ENCODE results near the gene HOXA6. TPM values are rescaled to one million over a fixed set of nuclear protein-coding genes. Genes with fewer than 3 reads are reported as not detected.

Gene HOXA6
- total RNA-seq, 1 donor = 11.2 TPM

GRCh38 chr7:27141923-27142579 lies 5.5 kb downstream of the HOXA6 start:
- TF ChIP-seq, protein P1, sequence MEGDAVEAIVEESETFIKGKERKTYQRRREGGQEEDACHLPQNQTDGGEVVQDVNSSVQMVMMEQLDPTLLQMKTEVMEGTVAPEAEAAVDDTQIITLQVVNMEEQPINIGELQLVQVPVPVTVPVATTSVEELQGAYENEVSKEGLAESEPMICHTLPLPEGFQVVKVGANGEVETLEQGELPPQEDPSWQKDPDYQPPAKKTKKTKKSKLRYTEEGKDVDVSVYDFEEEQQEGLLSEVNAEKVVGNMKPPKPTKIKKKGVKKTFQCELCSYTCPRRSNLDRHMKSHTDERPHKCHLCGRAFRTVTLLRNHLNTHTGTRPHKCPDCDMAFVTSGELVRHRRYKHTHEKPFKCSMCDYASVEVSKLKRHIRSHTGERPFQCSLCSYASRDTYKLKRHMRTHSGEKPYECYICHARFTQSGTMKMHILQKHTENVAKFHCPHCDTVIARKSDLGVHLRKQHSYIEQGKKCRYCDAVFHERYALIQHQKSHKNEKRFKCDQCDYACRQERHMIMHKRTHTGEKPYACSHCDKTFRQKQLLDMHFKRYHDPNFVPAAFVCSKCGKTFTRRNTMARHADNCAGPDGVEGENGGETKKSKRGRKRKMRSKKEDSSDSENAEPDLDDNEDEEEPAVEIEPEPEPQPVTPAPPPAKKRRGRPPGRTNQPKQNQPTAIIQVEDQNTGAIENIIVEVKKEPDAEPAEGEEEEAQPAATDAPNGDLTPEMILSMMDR (IDR thresholded peaks at IDR 0.05; ENCODE audit: insufficient read depth, low read depth, low read length) = no peak
- H3K4me3 ChIP-seq (ENCODE audit: low read depth, low read length) = peak overlapping the region; percentile 60
- peak; percentile 43 for DNase-seq (ENCODE audit: low read depth)

- peak overlapping the region; percentile 60 for H3K4me3 ChIP-seq (ENCODE audit: low read depth, low read length)
- DNase-seq (ENCODE audit: low read depth) = no peak
- TF ChIP-seq, protein P1 (IDR thresholded peaks at IDR 0.05; ENCODE audit: insufficient read depth, low read depth, low read length) = no peak
These were observed 6.2 kb downstream of the HOXA6 start for GRCh38 chr7:27141137-27141922.

DNA sequence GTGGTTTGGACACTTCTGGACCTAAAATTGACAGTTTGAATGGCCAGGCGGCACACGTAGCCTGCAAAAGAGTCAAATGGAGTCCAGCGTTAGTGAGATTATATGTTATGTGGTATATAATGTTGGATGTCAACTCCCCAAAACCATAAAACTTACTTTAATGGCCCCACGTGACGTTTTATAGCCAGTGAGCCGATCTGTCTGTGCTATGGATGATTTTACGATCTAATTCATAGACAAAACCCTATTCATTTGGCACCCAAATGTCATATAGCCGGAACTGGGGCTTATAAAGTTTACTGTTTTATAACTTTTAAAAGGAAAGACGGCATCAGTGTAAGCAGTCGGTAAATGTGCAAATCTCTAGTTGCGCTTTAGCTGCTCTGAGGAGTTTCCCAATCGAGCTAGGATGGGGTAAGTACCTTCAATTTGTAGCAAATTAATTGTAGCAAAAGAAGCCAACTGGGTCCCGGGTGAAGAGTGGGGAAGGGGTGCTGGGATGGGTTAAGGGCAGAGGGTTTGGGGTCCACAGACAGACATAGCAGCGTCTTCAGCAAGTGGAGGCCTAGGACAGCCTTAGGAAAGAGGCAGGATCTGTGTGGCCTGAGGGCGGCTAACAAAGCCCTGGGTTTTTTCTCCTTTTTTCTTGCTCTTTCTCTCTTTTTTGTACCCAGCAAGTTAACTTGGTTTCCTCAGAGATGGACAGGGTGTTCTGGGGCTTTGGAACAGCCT lies 7.3 kb downstream of the HOXA6 start:
- DNase-seq (ENCODE audit: low read depth) = peak; percentile 48
- no peak overlapping the region for H3K4me3 ChIP-seq (ENCODE audit: low read depth, low read length)
- TF ChIP-seq, protein P1 (IDR thresholded peaks at IDR 0.05; ENCODE audit: insufficient read depth, low read depth, low read length) = no peak

GRCh38 chr7:27139334-27140125 lies 8.0 kb downstream of the HOXA6 start:
- TF ChIP-seq, protein P1 (IDR thresholded peaks at IDR 0.05; ENCODE audit: insufficient read depth, low read depth, low read length) = no peak
- no peak for DNase-seq (ENCODE audit: low read depth)
- H3K4me3 ChIP-seq (ENCODE audit: low read depth, low read length) = peak overlapping the region; percentile 13

DNA sequence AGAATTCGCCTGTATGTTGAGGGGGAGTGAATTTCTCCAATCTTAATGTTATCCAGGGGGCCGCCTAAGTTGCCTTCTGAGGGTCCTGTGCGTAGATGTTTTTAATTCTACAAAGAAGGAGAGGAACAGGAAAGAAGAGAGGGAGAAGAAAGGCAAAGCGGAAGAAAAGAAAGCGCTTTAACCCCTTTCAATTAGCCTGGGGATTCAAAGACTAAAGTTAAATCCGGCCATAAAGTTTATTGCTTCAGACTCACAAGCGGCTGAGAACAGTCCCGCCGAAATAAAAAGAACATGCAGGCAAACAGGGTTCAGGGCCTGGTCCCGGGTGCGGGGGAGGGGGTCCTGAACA lies 8.6 kb downstream of the HOXA6 start:
- DNase-seq (ENCODE audit: low read depth) = no peak
- TF ChIP-seq, protein P1 (IDR thresholded peaks at IDR 0.05; ENCODE audit: insufficient read depth, low read depth, low read length) = no peak
- H3K4me3 ChIP-seq (ENCODE audit: low read depth, low read length) = no peak overlapping the region

DNA sequence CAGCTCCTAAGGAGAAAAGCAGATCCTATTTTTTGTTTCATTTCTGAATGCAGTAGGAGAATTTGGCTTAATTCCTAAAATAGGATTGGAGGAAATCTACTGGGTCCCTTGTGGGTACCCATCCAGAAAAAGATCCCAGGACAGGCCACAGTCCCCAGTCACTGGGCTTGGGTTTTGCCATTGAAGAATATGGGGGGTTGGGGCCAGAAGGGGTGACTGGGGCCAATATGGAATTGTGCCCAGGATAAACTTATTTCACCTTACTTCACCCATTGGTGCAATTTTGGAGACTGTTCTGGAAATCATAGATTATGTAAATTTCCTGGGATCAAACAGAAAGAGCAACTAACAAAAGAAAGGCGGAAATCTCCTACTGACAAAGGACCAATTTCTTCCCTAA lies 9.1 kb downstream of the HOXA6 start:
- no peak for DNase-seq (ENCODE audit: low read depth)
- TF ChIP-seq, protein P1 (IDR thresholded peaks at IDR 0.05; ENCODE audit: insufficient read depth, low read depth, low read length) = no peak
- H3K4me3 ChIP-seq (ENCODE audit: low read depth, low read length) = no peak overlapping the region
